Skeletal muscle tissue (tissue), 4 donors: ENCODE measurements around the gene DYNLRB2. TPM values are rescaled to one million over a fixed set of nuclear protein-coding genes. Genes with fewer than 3 reads are reported as not detected.
A peak's percentile ranks its signal among the peaks of the same experiment; 100 is the strongest.

ENCODE experiments used
- H3K27ac ChIP-seq: one replicate; pipeline ENCODE4 v1.7.0; 2013; ENCODE audit warnings: mild to moderate bottlenecking, low read depth, low read length, inconsistent platforms
- H3K27me3 ChIP-seq, 3 donors: one replicate each; pipeline ENCODE4 v1.7.0; 2013; ENCODE audit warnings: low read length in 3 of 3; ENCODE audit not compliant: control insufficient read depth in 3 of 3, insufficient read depth in 3 of 3
- H3K36me3 ChIP-seq, 3 donors: one replicate each; pipeline ENCODE4 v1.7.0; 2013; ENCODE audit warnings: low read length in 3 of 3; ENCODE audit not compliant: control insufficient read depth in 3 of 3, insufficient read depth in 3 of 3
- H3K4me1 ChIP-seq, 3 donors: one replicate each; pipeline ENCODE4 v1.7.0; 2013; ENCODE audit warnings: low read length in 3 of 3, mild to moderate bottlenecking in 3 of 3; ENCODE audit not compliant: control insufficient read depth in 3 of 3, insufficient read depth in 3 of 3
- H3K4me3 ChIP-seq, 3 donors: one replicate each; pipeline ENCODE4 v1.7.0; 2013; ENCODE audit warnings: low read length in 3 of 3
- H3K9ac ChIP-seq, 3 donors: one replicate each; pipeline ENCODE4 v1.7.0; 2013; ENCODE audit warnings: low read length in 3 of 3, mild to moderate bottlenecking in 3 of 3, moderate library complexity in 2 of 3, low read depth in 1 of 3
- H3K9me3 ChIP-seq, 3 donors: one replicate each; pipeline ENCODE4 v1.7.0; 2013; ENCODE audit warnings: low read length in 3 of 3; ENCODE audit not compliant: control insufficient read depth in 3 of 3
- total RNA-seq: library from RNA; depleted of rRNA; stranded (reverse); fragments of >200 nt; gene quantifications from one replicate; pipeline ENCODE4 v1.2.3, GENCODE V29; 2014
- donor health status: Osteomylitis.

DYNLRB2 gene
- total RNA-seq, 1 donor from 2014 or later, result 2.1 TPM

- Histone ChIP-seq H3K27me3 (peaks cover 0 to 8% (median 2%) of the 10 kb centered on the region in 3 donors), H3K36me3 (no peaks in the 10 kb centered on the region)
Observed at GRCh38 chr16:80517846-80518245, 22.9 kb upstream of the DYNLRB2 start.

GRCh38 chr16:80518436-80518835 lies 22.4 kb upstream of the DYNLRB2 start:
- Histone ChIP-seq H3K36me3 (no peaks in the 10 kb centered on the region), H3K4me3 (no peak overlapping the region), H3K9me3 (no peaks in the 10 kb centered on the region), H3K27me3 (peaks cover 0 to 8% (median 0%) of the 10 kb centered on the region in 3 donors), H3K4me1 (no peaks in the 10 kb centered on the region), H3K27ac (no peak overlapping the region), H3K9ac (no peak overlapping the region)

More at GRCh38 chr16:80517846-80518245, 22.9 kb upstream of the DYNLRB2 start:
- H3K4me3 ChIP-seq, result no peak overlapping the region
- no peaks in the 10 kb centered on the region for H3K9me3 ChIP-seq
- H3K27ac ChIP-seq, result no peak overlapping the region
- no peak overlapping the region for H3K9ac ChIP-seq
- H3K4me1 ChIP-seq, result no peaks in the 10 kb centered on the region

GRCh38 chr16:80519189-80519588 lies 21.6 kb upstream of the DYNLRB2 start:
- no peaks in the 10 kb centered on the region for H3K9me3 ChIP-seq
- no peak overlapping the region for H3K27ac ChIP-seq
- peaks cover 0 to 8% (median 0%) of the 10 kb centered on the region in 3 donors for H3K27me3 ChIP-seq
- no peak overlapping the region for H3K4me3 ChIP-seq
- no peaks in the 10 kb centered on the region for H3K4me1 ChIP-seq
- no peaks in the 10 kb centered on the region for H3K36me3 ChIP-seq
- no peak overlapping the region for H3K9ac ChIP-seq

GRCh38 chr16:80525420-80525819 lies 15.4 kb upstream of the DYNLRB2 start:
- H3K36me3 ChIP-seq, result no peaks in the 10 kb centered on the region
- H3K9ac ChIP-seq, result no peak overlapping the region
- no peak overlapping the region for H3K4me3 ChIP-seq
- H3K9me3 ChIP-seq, result no peaks in the 10 kb centered on the region
- H3K27ac ChIP-seq, result no peak overlapping the region
- no peaks in the 10 kb centered on the region for H3K4me1 ChIP-seq
- peaks cover 0 to 4% (median 0%) of the 10 kb centered on the region in 3 donors for H3K27me3 ChIP-seq

- Histone ChIP-seq H3K36me3 (no peaks in the 10 kb centered on the region), H3K9ac (no peak overlapping the region), H3K27me3 (peaks cover 0 to 4% (median 0%) of the 10 kb centered on the region in 3 donors), H3K9me3 (no peaks in the 10 kb centered on the region), H3K4me3 (no peak overlapping the region), H3K4me1 (no peaks in the 10 kb centered on the region), H3K27ac (no peak overlapping the region)
Observed at GRCh38 chr16:80526418-80527061, 14.3 kb upstream of the DYNLRB2 start.

- Histone ChIP-seq H3K9ac (no peak overlapping the region), H3K4me1 (no peaks in the 10 kb centered on the region), H3K27ac (no peak overlapping the region), H3K4me3 (no peak overlapping the region), H3K36me3 (no peaks in the 10 kb centered on the region), H3K27me3 (peaks cover 0 to 4% (median under 1%) of the 10 kb centered on the region in 3 donors), H3K9me3 (no peaks in the 10 kb centered on the region)
Observed at GRCh38 chr16:80527297-80527696, 13.5 kb upstream of the DYNLRB2 start.

GRCh38 chr16:80530479-80530878 lies 10.3 kb upstream of the DYNLRB2 start:
- Histone ChIP-seq H3K4me1 (no peaks in the 10 kb centered on the region), H3K4me3 (no peak overlapping the region), H3K27ac (no peak overlapping the region), H3K36me3 (no peaks in the 10 kb centered on the region), H3K9ac (no peak overlapping the region), H3K9me3 (no peaks in the 10 kb centered on the region), H3K27me3 (peaks cover 0 to 12% (median 9%) of the 10 kb centered on the region in 3 donors)

GRCh38 chr16:80536238-80536637 lies 4.6 kb upstream of the DYNLRB2 start:
- Histone ChIP-seq H3K4me1 (peaks cover 0 to 11% (median 6%) of the 10 kb centered on the region in 3 donors), H3K4me3 (no peak overlapping the region), H3K36me3 (no peaks in the 10 kb centered on the region), H3K27me3 (peaks cover 0 to 16% (median 12%) of the 10 kb centered on the region in 3 donors), H3K9ac (no peak overlapping the region), H3K9me3 (no peaks in the 10 kb centered on the region), H3K27ac (no peak overlapping the region)

- Histone ChIP-seq H3K9me3 (no peaks in the 10 kb centered on the region), H3K9ac (peak overlapping the region; percentile 55 to 72 (median 57)), H3K4me3 (peak overlapping the region; percentile 89 to 94 (median 92)), H3K4me1 (peaks cover 0 to 11% (median 6%) of the 10 kb centered on the region in 3 donors), H3K27ac (peak overlapping the region; percentile 41), H3K27me3 (peaks cover 0 to 4% (median 0%) of the 10 kb centered on the region in 3 donors), H3K36me3 (no peaks in the 10 kb centered on the region)
Observed at GRCh38 chr16:80541306-80541694, 507 bp downstream of the DYNLRB2 start.

GRCh38 chr16:80543162-80543561 lies 2.4 kb downstream of the DYNLRB2 start:
- Histone ChIP-seq H3K9me3 (no peaks in the 10 kb centered on the region), H3K27me3 (no peaks in the 10 kb centered on the region), H3K4me3 (no peak overlapping the region), H3K4me1 (peaks cover 0 to 11% (median 6%) of the 10 kb centered on the region in 3 donors), H3K36me3 (no peaks in the 10 kb centered on the region), H3K27ac (no peak overlapping the region), H3K9ac (no peak overlapping the region)
